ENCODE data around the gene ZCCHC7.

GRCh38 chr9:37220971-37221370 lies 100.6 kb downstream of the ZCCHC7 start:
- no peak for TF ChIP-seq CTCF (IDR thresholded peaks at IDR 0.05; ENCODE audit: insufficient read depth, low read length)
- no peak for TF ChIP-seq REST (IDR thresholded peaks at IDR 0.05; ENCODE audit: insufficient replicate concordance, low read depth)

All from HL-60 (cell line).